Measurements from ENCODE around the gene HEY2.

Gene HEY2

GRCh38 chr6:125746731-125747588 lies 2.5 kb upstream of the HEY2 start (continued):
- TF ChIP-seq KLF10 (tag by site-specific recombination; IDR thresholded peaks at IDR 0.05) (no peak; the same call in none of the 2 replicates), ZNF211 (tag by site-specific recombination; IDR thresholded peaks at IDR 0.05; ENCODE audit: low read depth) (no peak), ZNF701 (tag by site-specific recombination; IDR thresholded peaks at IDR 0.05) (no peak), ZNF670 (tag by site-specific recombination; IDR thresholded peaks at IDR 0.05; ENCODE audit: low read depth) (no peak), PBX3 (CRISPR knock-in tag; IDR thresholded peaks at IDR 0.05) (no peak), ZBTB17 (tag by site-specific recombination; IDR thresholded peaks at IDR 0.05) (peak; percentile 81), ZNF843 (tag by site-specific recombination; IDR thresholded peaks at IDR 0.05) (peak; percentile 32; the same call in 1 of the 2 replicates), BCL11B (tag by site-specific recombination; IDR thresholded peaks at IDR 0.05; ENCODE audit: low read depth) (0 out of 2 replicates have a peak, but pooled peaks have one; percentile 60), ZNF341 (tag by site-specific recombination; IDR thresholded peaks at IDR 0.05; ENCODE audit: low read depth) (peak; percentile 97), ZBTB48 (tag by site-specific recombination; IDR thresholded peaks at IDR 0.05) (peak; percentile 55; the same call in 1 of the 2 replicates), ZNF692 (tag by site-specific recombination; IDR thresholded peaks at IDR 0.05) (peak; percentile 79), KLF16 (tag by site-specific recombination; IDR thresholded peaks at IDR 0.05) (no peak), YY2 (tag by site-specific recombination; IDR thresholded peaks at IDR 0.05) (no peak), ZBTB49 (tag by site-specific recombination; IDR thresholded peaks at IDR 0.05; ENCODE audit: low read depth) (no peak), KLF9 (tag by site-specific recombination; IDR thresholded peaks at IDR 0.05; ENCODE audit: low read depth) (peak; percentile 32; the same call in 1 of the 2 replicates), ZNF549 (tag by site-specific recombination; IDR thresholded peaks at IDR 0.05) (no peak), ZNF629 (tag by site-specific recombination; IDR thresholded peaks at IDR 0.05) (peak; percentile 59), OVOL3 (tag by site-specific recombination; IDR thresholded peaks at IDR 0.05) (peak; percentile 61; the same call in 1 of the 2 replicates), SP2 (tag by site-specific recombination; IDR thresholded peaks at IDR 0.05) (peak; percentile 86), HOXA7 (CRISPR knock-in tag; IDR thresholded peaks at IDR 0.05; ENCODE audit: borderline replicate concordance) (no peak), ZBTB20 (tag by site-specific recombination; IDR thresholded peaks at IDR 0.05) (peak; percentile 77), ZNF335 (tag by site-specific recombination; conservative IDR thresholded peaks at IDR 0.05) (peak; percentile 93), ZBTB7A (tag by site-specific recombination; IDR thresholded peaks at IDR 0.05; ENCODE audit: low read depth) (no peak), ZNF174 (tag by site-specific recombination; IDR thresholded peaks at IDR 0.05) (no peak), ZNF704 (tag by site-specific recombination; IDR thresholded peaks at IDR 0.05) (no peak), ZNF398 (tag by site-specific recombination; IDR thresholded peaks at IDR 0.05) (peak; percentile 76), ZNF223 (tag by site-specific recombination; IDR thresholded peaks at IDR 0.05) (no peak), ZNF184 (tag by site-specific recombination; IDR thresholded peaks at IDR 0.05) (no peak), GLIS2 (tag by site-specific recombination; IDR thresholded peaks at IDR 0.05) (peak; percentile 59), ZNF548 (tag by site-specific recombination; IDR thresholded peaks at IDR 0.05) (no peak), ZNF529 (tag by site-specific recombination; IDR thresholded peaks at IDR 0.05; ENCODE audit: insufficient replicate concordance) (no peak)

All from HEK293 (cell line).